Measurements from ENCODE around the gene NT5C1A.

DNA sequence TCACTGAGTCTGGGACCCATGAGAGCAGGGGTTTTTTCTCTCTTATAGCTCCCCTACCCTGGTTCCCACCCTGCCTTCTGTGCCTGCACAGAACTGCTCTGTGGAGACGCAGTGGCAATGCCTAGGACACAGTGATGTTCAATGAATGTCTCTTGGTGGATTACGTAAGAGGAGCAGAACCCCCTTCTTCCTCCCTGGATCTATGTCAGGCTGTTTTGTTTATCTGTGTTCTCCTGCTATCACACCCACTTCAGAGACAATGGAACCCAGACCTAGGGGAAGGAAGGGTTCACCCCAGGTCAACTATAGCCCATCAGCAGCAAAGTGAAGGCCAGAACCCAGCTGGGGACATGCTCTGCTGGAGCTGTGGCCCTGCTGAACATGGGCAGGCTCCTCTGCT is 17.3 kb upstream of the NT5C1A start:
- no peak for TF ChIP-seq POLR2AphosphoS5 (IDR thresholded peaks at IDR 0.05; ENCODE audit: borderline replicate concordance, low read depth, low read length)
- no peak for TF ChIP-seq EZH2 (IDR thresholded peaks at IDR 0.05)
